ENCODE measurements around the gene RESP18.

DNA sequence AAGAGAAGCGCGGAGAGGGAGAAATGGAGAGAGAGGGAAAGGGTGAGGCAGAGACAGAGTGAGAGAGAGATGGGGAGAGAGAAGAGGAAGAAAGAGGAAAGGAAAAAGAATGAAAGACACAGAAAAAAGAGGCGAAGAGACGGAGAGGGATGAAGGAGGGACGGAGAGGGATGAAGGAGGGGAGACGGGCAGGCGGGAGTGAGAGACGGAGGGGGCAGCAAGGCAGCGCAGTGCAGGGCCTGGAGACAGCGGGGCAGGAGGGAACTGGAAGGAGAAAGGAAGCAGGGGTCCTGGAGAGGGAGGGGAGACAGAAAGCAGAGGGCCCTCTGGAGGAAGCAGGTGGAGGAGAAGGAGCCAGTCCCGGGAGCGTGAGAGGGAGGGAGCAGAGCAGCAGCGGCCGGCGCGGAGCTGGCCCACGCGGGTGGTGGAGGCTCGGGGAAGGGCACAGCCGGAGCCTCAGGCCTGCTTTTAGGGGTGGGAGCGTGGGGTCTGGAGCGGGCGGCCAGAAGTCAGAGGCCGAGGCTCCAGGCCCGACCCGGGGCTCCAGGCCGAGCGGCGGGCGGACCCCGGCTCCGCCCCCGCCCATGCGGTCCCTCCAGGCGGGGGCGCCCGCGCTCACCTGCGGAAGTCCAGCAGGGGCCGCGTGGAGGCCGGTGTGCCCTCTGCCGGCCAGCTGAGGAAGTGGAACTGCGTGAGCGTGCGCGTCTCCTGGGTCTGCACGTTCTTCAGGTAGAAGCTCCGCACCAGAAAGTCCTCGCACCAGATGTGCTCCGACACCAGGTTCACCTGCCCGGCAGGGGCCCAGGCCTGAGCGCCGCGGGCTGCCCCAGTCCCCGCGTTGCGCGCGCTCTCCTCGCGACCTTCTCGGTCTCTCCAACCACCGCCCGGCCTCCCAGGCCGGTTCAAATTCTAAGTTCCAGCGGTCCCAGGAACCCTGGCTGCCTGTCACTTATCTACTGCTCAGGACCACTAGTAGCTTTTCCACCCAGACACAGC, 37.9 kb downstream of the RESP18 start:
- TF ChIP-seq, protein P1, sequence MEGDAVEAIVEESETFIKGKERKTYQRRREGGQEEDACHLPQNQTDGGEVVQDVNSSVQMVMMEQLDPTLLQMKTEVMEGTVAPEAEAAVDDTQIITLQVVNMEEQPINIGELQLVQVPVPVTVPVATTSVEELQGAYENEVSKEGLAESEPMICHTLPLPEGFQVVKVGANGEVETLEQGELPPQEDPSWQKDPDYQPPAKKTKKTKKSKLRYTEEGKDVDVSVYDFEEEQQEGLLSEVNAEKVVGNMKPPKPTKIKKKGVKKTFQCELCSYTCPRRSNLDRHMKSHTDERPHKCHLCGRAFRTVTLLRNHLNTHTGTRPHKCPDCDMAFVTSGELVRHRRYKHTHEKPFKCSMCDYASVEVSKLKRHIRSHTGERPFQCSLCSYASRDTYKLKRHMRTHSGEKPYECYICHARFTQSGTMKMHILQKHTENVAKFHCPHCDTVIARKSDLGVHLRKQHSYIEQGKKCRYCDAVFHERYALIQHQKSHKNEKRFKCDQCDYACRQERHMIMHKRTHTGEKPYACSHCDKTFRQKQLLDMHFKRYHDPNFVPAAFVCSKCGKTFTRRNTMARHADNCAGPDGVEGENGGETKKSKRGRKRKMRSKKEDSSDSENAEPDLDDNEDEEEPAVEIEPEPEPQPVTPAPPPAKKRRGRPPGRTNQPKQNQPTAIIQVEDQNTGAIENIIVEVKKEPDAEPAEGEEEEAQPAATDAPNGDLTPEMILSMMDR (IDR thresholded peaks at IDR 0.05) = peak; percentile 100
- TF ChIP-seq ZFX (IDR thresholded peaks at IDR 0.05; ENCODE audit: borderline replicate concordance) = no peak

Measured in 22Rv1 (cell line).